ENCODE measurements around the gene CLGN.

Gene CLGN

GRCh38 chr4:140372751-140373327, 54.6 kb downstream of the CLGN start:
- Histone ChIP-seq H3K27ac (peak overlapping the region; percentile 84), H3K9me3 (ENCODE audit: severe bottlenecking) (no peaks in the 10 kb centered on the region), H3K36me3 (peaks cover 6% of the 10 kb centered on the region; the same call in 1 of the 2 replicates), H3K4me3 (ENCODE audit: low read depth, low read length) (peak overlapping the region; percentile 79), H3K27me3 (ENCODE audit: insufficient read depth, low read depth, severe bottlenecking) (no peaks in the 10 kb centered on the region)
- no peak for TF ChIP-seq CTCF (IDR thresholded peaks at IDR 0.05; ENCODE audit: low read depth, low read length)
- peak; percentile 34 for DNase-seq

GRCh38 chr4:140368686-140369085, 58.8 kb downstream of the CLGN start:
- no peak for DNase-seq
- H3K27me3 ChIP-seq (ENCODE audit: insufficient read depth, low read depth, severe bottlenecking): no peaks in the 10 kb centered on the region
- H3K9me3 ChIP-seq (ENCODE audit: severe bottlenecking): no peaks in the 10 kb centered on the region
- H3K27ac ChIP-seq: no peak overlapping the region
- 0 out of 2 replicates have a peak, but pooled peaks cover 1% of the 10 kb centered on the region for H3K36me3 ChIP-seq
- H3K4me3 ChIP-seq (ENCODE audit: low read depth, low read length): no peak overlapping the region
- TF ChIP-seq CTCF (IDR thresholded peaks at IDR 0.05; ENCODE audit: low read depth, low read length): no peak

- no peak overlapping the region for H3K4me3 ChIP-seq (ENCODE audit: low read depth, low read length)
- no peaks in the 10 kb centered on the region for H3K27me3 ChIP-seq (ENCODE audit: insufficient read depth, low read depth, severe bottlenecking)
- TF ChIP-seq CTCF (IDR thresholded peaks at IDR 0.05; ENCODE audit: low read depth, low read length): no peak
- no peaks in the 10 kb centered on the region for H3K36me3 ChIP-seq
- H3K9me3 ChIP-seq (ENCODE audit: severe bottlenecking): no peaks in the 10 kb centered on the region
- no peak for DNase-seq
- no peak overlapping the region for H3K27ac ChIP-seq
Observed at GRCh38 chr4:140367738-140368137, 59.7 kb downstream of the CLGN start.

GRCh38 chr4:140363558-140363957, 63.9 kb downstream of the CLGN start:
- H3K36me3 ChIP-seq: no peaks in the 10 kb centered on the region
- TF ChIP-seq CTCF (IDR thresholded peaks at IDR 0.05; ENCODE audit: low read depth, low read length): no peak
- H3K9me3 ChIP-seq (ENCODE audit: severe bottlenecking): no peaks in the 10 kb centered on the region
- DNase-seq: no peak
- no peak overlapping the region for H3K4me3 ChIP-seq (ENCODE audit: low read depth, low read length)
- no peak overlapping the region for H3K27ac ChIP-seq
- no peaks in the 10 kb centered on the region for H3K27me3 ChIP-seq (ENCODE audit: insufficient read depth, low read depth, severe bottlenecking)

- DNase-seq: no peak
- Histone ChIP-seq H3K4me3 (ENCODE audit: low read depth, low read length) (no peak overlapping the region), H3K27ac (no peak overlapping the region), H3K27me3 (ENCODE audit: insufficient read depth, low read depth, severe bottlenecking) (no peaks in the 10 kb centered on the region), H3K36me3 (no peaks in the 10 kb centered on the region), H3K9me3 (ENCODE audit: severe bottlenecking) (no peaks in the 10 kb centered on the region)
- TF ChIP-seq CTCF (IDR thresholded peaks at IDR 0.05; ENCODE audit: low read depth, low read length): no peak
Observed at GRCh38 chr4:140363051-140363450, 64.4 kb downstream of the CLGN start.

GRCh38 chr4:140361099-140361498, 66.3 kb downstream of the CLGN start:
- Histone ChIP-seq H3K9me3 (ENCODE audit: severe bottlenecking) (no peaks in the 10 kb centered on the region), H3K36me3 (no peaks in the 10 kb centered on the region), H3K4me3 (ENCODE audit: low read depth, low read length) (no peak overlapping the region), H3K27ac (no peak overlapping the region), H3K27me3 (ENCODE audit: insufficient read depth, low read depth, severe bottlenecking) (no peaks in the 10 kb centered on the region)
- DNase-seq: no peak
- TF ChIP-seq CTCF (IDR thresholded peaks at IDR 0.05; ENCODE audit: low read depth, low read length): no peak
